NOMO-1 treated with dmso at 0.1 percent for 144 hours (cell line): Measurements from ENCODE around the gene PCDH9.

Source experiments
- DNase-seq: peaks from one replicate; lab custom pipeline; 2025; ENCODE audit not compliant: unreplicated experiment; lab: John Stamatoyannopoulos, UW

Gene PCDH9

GRCh38 chr13:66546534-66547379, 683.4 kb downstream of the PCDH9 start:
- no peak for DNase-seq

- DNase-seq, result no peak
These were observed 686.4 kb downstream of the PCDH9 start for GRCh38 chr13:66543780-66544179.

GRCh38 chr13:66537417-66537816, 692.7 kb downstream of the PCDH9 start:
- DNase-seq, result no peak

GRCh38 chr13:66536746-66537145, 693.4 kb downstream of the PCDH9 start:
- DNase-seq, result no peak

- no peak for DNase-seq
These were observed 695.6 kb downstream of the PCDH9 start for GRCh38 chr13:66534561-66534960.

- no peak for DNase-seq
These were observed 697.3 kb downstream of the PCDH9 start for GRCh38 chr13:66532845-66533244.

GRCh38 chr13:66532146-66532545, 698.0 kb downstream of the PCDH9 start:
- no peak for DNase-seq

- DNase-seq, result no peak
These were observed 699.5 kb downstream of the PCDH9 start for GRCh38 chr13:66530686-66531085.

- DNase-seq, result no peak
These were observed 700.0 kb downstream of the PCDH9 start for GRCh38 chr13:66530158-66530557.

GRCh38 chr13:66528944-66529576, 701.1 kb downstream of the PCDH9 start:
- no peak for DNase-seq

- DNase-seq, result no peak
These were observed 702.0 kb downstream of the PCDH9 start for GRCh38 chr13:66528180-66528579.

- no peak for DNase-seq
These were observed 709.4 kb downstream of the PCDH9 start for GRCh38 chr13:66520511-66521355.

GRCh38 chr13:66519259-66519658, 710.9 kb downstream of the PCDH9 start:
- no peak for DNase-seq

- DNase-seq, result no peak
These were observed 712.1 kb downstream of the PCDH9 start for GRCh38 chr13:66518068-66518467.

GRCh38 chr13:66513728-66514127, 716.4 kb downstream of the PCDH9 start:
- DNase-seq, result no peak

GRCh38 chr13:66509175-66509574, 721.0 kb downstream of the PCDH9 start:
- DNase-seq, result no peak

- no peak for DNase-seq
These were observed 721.8 kb downstream of the PCDH9 start for GRCh38 chr13:66508153-66508909.

GRCh38 chr13:66506979-66507378, 723.2 kb downstream of the PCDH9 start:
- no peak for DNase-seq

- DNase-seq, result no peak
These were observed 723.9 kb downstream of the PCDH9 start for GRCh38 chr13:66506051-66506777.

GRCh38 chr13:66503890-66504289, 726.2 kb downstream of the PCDH9 start:
- no peak for DNase-seq
